ENCODE measurements around the gene MED26. TPM values are rescaled to one million over a fixed set of nuclear protein-coding genes. Genes with fewer than 3 reads are reported as not detected.
"Not testable (repeated sequence)": the region's sequence is repeated elsewhere in the genome, so short reads cannot be mapped to it uniquely, and the experiment has no call there.

MED26 gene
- total RNA-seq, 1 donor from 2014 or later, result 13.3 TPM

- no peak for DNase-seq (ENCODE audit: low spot score)
- TF ChIP-seq, protein P1, sequence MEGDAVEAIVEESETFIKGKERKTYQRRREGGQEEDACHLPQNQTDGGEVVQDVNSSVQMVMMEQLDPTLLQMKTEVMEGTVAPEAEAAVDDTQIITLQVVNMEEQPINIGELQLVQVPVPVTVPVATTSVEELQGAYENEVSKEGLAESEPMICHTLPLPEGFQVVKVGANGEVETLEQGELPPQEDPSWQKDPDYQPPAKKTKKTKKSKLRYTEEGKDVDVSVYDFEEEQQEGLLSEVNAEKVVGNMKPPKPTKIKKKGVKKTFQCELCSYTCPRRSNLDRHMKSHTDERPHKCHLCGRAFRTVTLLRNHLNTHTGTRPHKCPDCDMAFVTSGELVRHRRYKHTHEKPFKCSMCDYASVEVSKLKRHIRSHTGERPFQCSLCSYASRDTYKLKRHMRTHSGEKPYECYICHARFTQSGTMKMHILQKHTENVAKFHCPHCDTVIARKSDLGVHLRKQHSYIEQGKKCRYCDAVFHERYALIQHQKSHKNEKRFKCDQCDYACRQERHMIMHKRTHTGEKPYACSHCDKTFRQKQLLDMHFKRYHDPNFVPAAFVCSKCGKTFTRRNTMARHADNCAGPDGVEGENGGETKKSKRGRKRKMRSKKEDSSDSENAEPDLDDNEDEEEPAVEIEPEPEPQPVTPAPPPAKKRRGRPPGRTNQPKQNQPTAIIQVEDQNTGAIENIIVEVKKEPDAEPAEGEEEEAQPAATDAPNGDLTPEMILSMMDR (IDR thresholded peaks at IDR 0.05; ENCODE audit: unreplicated experiment), result no peak
- Mint-ChIP-seq H3K4me3 (ENCODE audit: unreplicated experiment) (no peak overlapping the region), H3K27ac (ENCODE audit: unreplicated experiment) (no peak overlapping the region), H3K9me3 (ENCODE audit: unreplicated experiment) (no peaks in the 10 kb centered on the region), H3K36me3 (ENCODE audit: low read depth, unreplicated experiment) (no peaks in the 10 kb centered on the region), H3K27me3 (ENCODE audit: unreplicated experiment) (peaks cover 3% of the 10 kb centered on the region), H3K4me1 (ENCODE audit: unreplicated experiment) (no peaks in the 10 kb centered on the region)
Observed at GRCh38 chr19:16671652-16672274, 43.8 kb upstream of the MED26 start.

DNA sequence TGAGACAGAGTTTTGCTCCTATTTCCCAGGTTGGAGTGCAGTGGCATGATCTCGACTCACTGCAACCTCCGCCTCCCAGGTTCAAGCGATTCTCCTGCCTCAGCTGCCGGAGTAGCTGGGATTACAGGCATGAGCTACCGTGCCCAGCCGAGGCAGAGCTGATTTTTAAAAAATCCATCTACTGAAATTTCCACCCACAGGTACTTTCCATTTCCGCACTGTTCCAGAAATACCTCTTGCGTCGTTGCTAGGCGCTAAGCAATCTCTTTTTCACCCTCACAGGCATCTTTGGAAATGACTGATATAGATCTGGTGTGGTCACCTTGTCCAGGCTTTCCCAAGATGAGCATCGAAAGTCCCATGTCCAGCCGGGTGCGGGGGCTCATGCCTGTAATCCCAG is 42.3 kb upstream of the MED26 start:
- Mint-ChIP-seq H3K36me3 (ENCODE audit: low read depth, unreplicated experiment) (no peaks in the 10 kb centered on the region), H3K4me3 (ENCODE audit: unreplicated experiment) (no peak overlapping the region), H3K27ac (ENCODE audit: unreplicated experiment) (no peak overlapping the region), H3K9me3 (ENCODE audit: unreplicated experiment) (no peaks in the 10 kb centered on the region), H3K27me3 (ENCODE audit: unreplicated experiment) (peaks cover 3% of the 10 kb centered on the region), H3K4me1 (ENCODE audit: unreplicated experiment) (no peaks in the 10 kb centered on the region)
- TF ChIP-seq, protein P1 (IDR thresholded peaks at IDR 0.05; ENCODE audit: unreplicated experiment), result no peak
- no peak for DNase-seq (ENCODE audit: low spot score)

GRCh38 chr19:16668702-16669101 is 40.7 kb upstream of the MED26 start:
- not testable (repeated sequence) for H3K4me3 Mint-ChIP-seq (ENCODE audit: unreplicated experiment); H3K4me1 Mint-ChIP-seq (ENCODE audit: unreplicated experiment); H3K27ac Mint-ChIP-seq (ENCODE audit: unreplicated experiment); DNase-seq (ENCODE audit: low spot score); H3K36me3 Mint-ChIP-seq (ENCODE audit: low read depth, unreplicated experiment); H3K9me3 Mint-ChIP-seq (ENCODE audit: unreplicated experiment); H3K27me3 Mint-ChIP-seq (ENCODE audit: unreplicated experiment)

DNA sequence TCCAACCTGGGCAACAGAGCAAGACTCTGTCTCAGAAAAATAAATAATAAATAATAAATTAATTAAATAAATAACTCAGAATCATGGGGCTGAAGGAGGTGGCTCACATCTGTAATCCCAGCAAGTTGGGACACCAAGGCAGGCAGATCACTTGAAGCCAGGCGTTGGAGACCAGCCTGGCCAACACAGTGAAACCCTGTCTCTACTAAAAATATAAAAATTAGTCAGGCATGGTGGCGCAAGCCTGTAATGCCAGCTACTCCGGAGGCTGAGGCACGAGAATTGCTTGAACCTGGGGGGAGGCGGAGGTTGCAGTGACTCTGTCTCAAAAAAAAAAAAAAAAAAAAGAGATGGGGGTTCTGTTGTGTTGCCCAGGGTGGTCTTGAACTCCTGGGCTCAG is 40.2 kb upstream of the MED26 start:
- H3K4me3 Mint-ChIP-seq (ENCODE audit: unreplicated experiment), result no peak overlapping the region
- TF ChIP-seq, protein P1 (IDR thresholded peaks at IDR 0.05; ENCODE audit: unreplicated experiment), result no peak
- H3K4me1 Mint-ChIP-seq (ENCODE audit: unreplicated experiment), result peaks cover 7% of the 10 kb centered on the region
- H3K27ac Mint-ChIP-seq (ENCODE audit: unreplicated experiment), result no peak overlapping the region
- H3K27me3 Mint-ChIP-seq (ENCODE audit: unreplicated experiment), result peaks cover under 1% of the 10 kb centered on the region
- DNase-seq (ENCODE audit: low spot score), result no peak
- H3K36me3 Mint-ChIP-seq (ENCODE audit: low read depth, unreplicated experiment), result no peaks in the 10 kb centered on the region
- no peaks in the 10 kb centered on the region for H3K9me3 Mint-ChIP-seq (ENCODE audit: unreplicated experiment)

- Mint-ChIP-seq H3K4me3 (ENCODE audit: unreplicated experiment) (peak overlapping the region; percentile 85), H3K4me1 (ENCODE audit: unreplicated experiment) (peaks cover 14% of the 10 kb centered on the region), H3K36me3 (ENCODE audit: low read depth, unreplicated experiment) (peaks cover 18% of the 10 kb centered on the region), H3K9me3 (ENCODE audit: unreplicated experiment) (no peaks in the 10 kb centered on the region), H3K27me3 (ENCODE audit: unreplicated experiment) (peaks cover 8% of the 10 kb centered on the region), H3K27ac (ENCODE audit: unreplicated experiment) (no peak overlapping the region)
- no peak for DNase-seq (ENCODE audit: low spot score)
- TF ChIP-seq, protein P1 (IDR thresholded peaks at IDR 0.05; ENCODE audit: unreplicated experiment), result no peak
Observed at GRCh38 chr19:16661480-16662034, 33.6 kb upstream of the MED26 start.

All from endothelial cell (in vitro differentiated cells).